ENCODE results near the gene IL3RA. TPM values are rescaled to one million over a fixed set of nuclear protein-coding genes. Genes with fewer than 3 reads are reported as not detected.

IL3RA gene
- total and polyA plus RNA-seq, 5 experiments from 2014 or later, result 0.14 to 0.36 (median 0.24) TPM; not detected in 2

- Mint-ChIP-seq H3K9me3 (no peaks in the 10 kb centered on the region), H3K27ac (peak overlapping the region in 5 of 10 donors; percentile 18 to 89 (median 67)), H3K36me3 (peaks cover 4 to 69% (median 25%) of the 10 kb centered on the region in 3 donors), H3K4me3 (peak overlapping the region in 9 of 10 donors; percentile 10 to 93 (median 65)), H3K4me1 (peaks cover 32 to 48% (median 43%) of the 10 kb centered on the region in 4 donors), H3K27me3 (no peaks in the 10 kb centered on the region)
- ATAC-seq (no peak), DNase-seq (no peak)
- POLR2A ChIA-PET, result no interaction called here
These were observed 52.8 kb downstream of the IL3RA start for GRCh38 chrX:1389181-1389992.

GRCh38 chrX:1389993-1390285, 53.4 kb downstream of the IL3RA start:
- DNase-seq (no peak), ATAC-seq (no peak)
- H3K27me3 Mint-ChIP-seq, result no peaks in the 10 kb centered on the region
- peak overlapping the region in 2 of 10 donors; percentile 6 to 18 for H3K27ac Mint-ChIP-seq
- peak overlapping the region in 9 of 10 donors; percentile 7 to 93 (median 65) for H3K4me3 Mint-ChIP-seq
- POLR2A ChIA-PET, result no interaction called here
- H3K9me3 Mint-ChIP-seq, result no peaks in the 10 kb centered on the region
- H3K4me1 Mint-ChIP-seq, result peaks cover 36 to 53% (median 48%) of the 10 kb centered on the region in 4 donors
- H3K36me3 Mint-ChIP-seq, result peaks cover 4 to 67% (median 21%) of the 10 kb centered on the region in 3 donors

- Mint-ChIP-seq H3K27me3 (no peaks in the 10 kb centered on the region), H3K9me3 (no peaks in the 10 kb centered on the region), H3K27ac (peak overlapping the region; percentile 55 to 98 (median 89)), H3K4me3 (peak overlapping the region; percentile 87 to 96 (median 90)), H3K36me3 (peaks cover 4 to 62% (median 13%) of the 10 kb centered on the region in 3 donors), H3K4me1 (peaks cover 43 to 59% (median 54%) of the 10 kb centered on the region in 4 donors)
- peak in 1 of 10 donors; percentile 45 for DNase-seq
- ATAC-seq, result no peak
- POLR2A ChIA-PET, result no interaction called here
These were observed 54.2 kb downstream of the IL3RA start for GRCh38 chrX:1390621-1391369.

- POLR2A ChIA-PET, result no interaction called here
- DNase-seq, result peak in 2 of 10 donors; percentile 84 to 96
- H3K4me3 Mint-ChIP-seq, result peak overlapping the region; percentile 87 to 96 (median 90)
- H3K27ac Mint-ChIP-seq, result peak overlapping the region; percentile 55 to 98 (median 89)
- no peak for ATAC-seq
- peaks cover 46 to 65% (median 57%) of the 10 kb centered on the region in 4 donors for H3K4me1 Mint-ChIP-seq
- no peaks in the 10 kb centered on the region for H3K27me3 Mint-ChIP-seq
- no peaks in the 10 kb centered on the region for H3K9me3 Mint-ChIP-seq
- H3K36me3 Mint-ChIP-seq, result peaks cover 4 to 62% (median 10%) of the 10 kb centered on the region in 3 donors
These were observed 54.8 kb downstream of the IL3RA start for GRCh38 chrX:1391370-1391706.

- Mint-ChIP-seq H3K9me3 (no peaks in the 10 kb centered on the region), H3K4me3 (peak within 1 kb of the TSS; percentile 87 to 96 (median 91)), H3K27ac (peak within 1 kb of the TSS; percentile 66 to 98 (median 94)), H3K4me1 (peaks cover 43 to 62% (median 57%) of the 10 kb centered on the region in 4 donors), H3K27me3 (no peaks in the 10 kb centered on the region), H3K36me3 (peaks cover 0 to 60% (median 5%) of the 10 kb centered on the region in 3 donors)
- POLR2A ChIA-PET, result no interaction called here
- ATAC-seq (peak; percentile 94 to 96), DNase-seq (peak; percentile 98 to 100 (median 99))
These were observed 55.3 kb downstream of the IL3RA start, which contains the start of gene SLC25A6 for GRCh38 chrX:1391707-1392375. TSS of gene SLC25A6 (minus strand) at chrX:1392113. CDS start at chrX:1392009, 104 bp downstream.

- peak overlapping the region; percentile 66 to 98 (median 94) for H3K27ac Mint-ChIP-seq
- H3K4me1 Mint-ChIP-seq, result peaks cover 43 to 61% (median 56%) of the 10 kb centered on the region in 4 donors
- H3K9me3 Mint-ChIP-seq, result no peaks in the 10 kb centered on the region
- peak overlapping the region; percentile 87 to 96 (median 91) for H3K4me3 Mint-ChIP-seq
- peaks cover 0 to 57% (median 5%) of the 10 kb centered on the region in 3 donors for H3K36me3 Mint-ChIP-seq
- no peaks in the 10 kb centered on the region for H3K27me3 Mint-ChIP-seq
- ATAC-seq, result peak; percentile 38 to 39
- DNase-seq, result peak in 1 of 10 donors; percentile 47
- POLR2A ChIA-PET, result no interaction called here
These were observed 55.9 kb downstream of the IL3RA start for GRCh38 chrX:1392376-1393068.

- H3K36me3 Mint-ChIP-seq, result peaks cover 0 to 44% (median 0%) of the 10 kb centered on the region in 3 donors
- peak overlapping the region; percentile 75 to 96 (median 86) for H3K4me3 Mint-ChIP-seq
- peaks cover 30 to 47% (median 43%) of the 10 kb centered on the region in 4 donors for H3K4me1 Mint-ChIP-seq
These were observed 57.5 kb downstream of the IL3RA start for GRCh38 chrX:1393871-1394615.

GRCh38 chrX:1394731-1395501, 58.3 kb downstream of the IL3RA start:
- Mint-ChIP-seq H3K4me3 (peak overlapping the region in 8 of 10 donors; percentile 15 to 96 (median 68)), H3K27ac (peak overlapping the region in 6 of 10 donors; percentile 11 to 98 (median 54)), H3K4me1 (peaks cover 30 to 40% (median 37%) of the 10 kb centered on the region in 4 donors), H3K36me3 (peaks cover 0 to 35% (median 0%) of the 10 kb centered on the region in 3 donors), H3K27me3 (no peaks in the 10 kb centered on the region), H3K9me3 (no peaks in the 10 kb centered on the region)
- ATAC-seq (no peak), DNase-seq (peak in 1 of 10 donors; percentile 53)
- POLR2A ChIA-PET, result no interaction called here

More at GRCh38 chrX:1393871-1394615, 57.5 kb downstream of the IL3RA start:
- H3K9me3 Mint-ChIP-seq, result no peaks in the 10 kb centered on the region
- no peak for ATAC-seq
- H3K27me3 Mint-ChIP-seq, result no peaks in the 10 kb centered on the region
- DNase-seq, result peak in 1 of 10 donors; percentile 23
- H3K27ac Mint-ChIP-seq, result peak overlapping the region; percentile 79 to 98 (median 84)
- POLR2A ChIA-PET, result no interaction called here

GRCh38 chrX:1395646-1396216, 59.1 kb downstream of the IL3RA start:
- Mint-ChIP-seq H3K27me3 (no peaks in the 10 kb centered on the region), H3K36me3 (peaks cover 0 to 28% (median 0%) of the 10 kb centered on the region in 3 donors), H3K4me3 (peak overlapping the region in 7 of 10 donors; percentile 1 to 59 (median 31)), H3K4me1 (peaks cover 28 to 39% (median 33%) of the 10 kb centered on the region in 4 donors), H3K9me3 (no peaks in the 10 kb centered on the region), H3K27ac (peak overlapping the region in 7 of 10 donors; percentile 2 to 98 (median 44))
- DNase-seq (peak in 1 of 10 donors; percentile 18), ATAC-seq (no peak)
- POLR2A ChIA-PET, result no interaction called here

- Mint-ChIP-seq H3K4me3 (peak overlapping the region in 1 of 10 donors; percentile 48), H3K4me1 (peaks cover 21 to 33% (median 29%) of the 10 kb centered on the region in 4 donors), H3K27ac (no peak overlapping the region), H3K27me3 (no peaks in the 10 kb centered on the region), H3K9me3 (no peaks in the 10 kb centered on the region), H3K36me3 (peaks cover 0 to 28% (median 0%) of the 10 kb centered on the region in 3 donors)
- POLR2A ChIA-PET, result no interaction called here
- ATAC-seq (no peak), DNase-seq (peak in 1 of 10 donors; percentile 51)
These were observed 60.4 kb downstream of the IL3RA start for GRCh38 chrX:1397001-1397400.

Data from naive thymus-derived CD8-positive, alpha-beta T cell (primary cell).